ENCODE measurements around the gene SLC27A3. TPM values are rescaled to one million over a fixed set of nuclear protein-coding genes. Genes with fewer than 3 reads are reported as not detected.

The SLC27A3 gene
- total RNA-seq, 4 donors from 2014 or later = 12.9 to 364 (median 36.7) TPM

DNA sequence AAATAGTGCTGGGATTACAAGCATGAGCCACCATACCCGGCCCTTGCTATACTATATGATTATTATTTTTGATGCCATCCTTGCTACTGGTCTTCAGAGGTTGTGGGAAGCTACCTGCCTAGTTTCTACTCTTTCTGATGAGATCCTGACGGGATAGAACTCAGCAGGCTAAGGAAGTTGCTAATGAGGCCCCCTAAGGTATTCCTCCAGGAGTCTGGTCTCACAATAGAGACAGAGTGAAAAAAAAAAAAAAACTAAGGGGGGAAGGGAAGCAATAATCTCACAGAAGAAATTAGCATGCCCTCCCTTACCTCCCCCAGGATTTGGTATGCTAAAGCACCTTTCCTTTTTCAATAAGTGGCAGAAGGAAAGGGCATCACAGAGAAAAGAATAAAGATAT, 29.8 kb upstream of the SLC27A3 start:
- Histone ChIP-seq H3K27me3 (no peaks in the 10 kb centered on the region), H3K4me1 (peaks cover 8 to 10% of the 10 kb centered on the region in 2 donors), H3K27ac (no peak overlapping the region), H3K9me3 (no peaks in the 10 kb centered on the region), H3K36me3 (no peaks in the 10 kb centered on the region), H3K4me3 (no peak overlapping the region)
- TF ChIP-seq POLR2A (IDR thresholded peaks at IDR 0.05) = no peak
- TF ChIP-seq, protein P1, sequence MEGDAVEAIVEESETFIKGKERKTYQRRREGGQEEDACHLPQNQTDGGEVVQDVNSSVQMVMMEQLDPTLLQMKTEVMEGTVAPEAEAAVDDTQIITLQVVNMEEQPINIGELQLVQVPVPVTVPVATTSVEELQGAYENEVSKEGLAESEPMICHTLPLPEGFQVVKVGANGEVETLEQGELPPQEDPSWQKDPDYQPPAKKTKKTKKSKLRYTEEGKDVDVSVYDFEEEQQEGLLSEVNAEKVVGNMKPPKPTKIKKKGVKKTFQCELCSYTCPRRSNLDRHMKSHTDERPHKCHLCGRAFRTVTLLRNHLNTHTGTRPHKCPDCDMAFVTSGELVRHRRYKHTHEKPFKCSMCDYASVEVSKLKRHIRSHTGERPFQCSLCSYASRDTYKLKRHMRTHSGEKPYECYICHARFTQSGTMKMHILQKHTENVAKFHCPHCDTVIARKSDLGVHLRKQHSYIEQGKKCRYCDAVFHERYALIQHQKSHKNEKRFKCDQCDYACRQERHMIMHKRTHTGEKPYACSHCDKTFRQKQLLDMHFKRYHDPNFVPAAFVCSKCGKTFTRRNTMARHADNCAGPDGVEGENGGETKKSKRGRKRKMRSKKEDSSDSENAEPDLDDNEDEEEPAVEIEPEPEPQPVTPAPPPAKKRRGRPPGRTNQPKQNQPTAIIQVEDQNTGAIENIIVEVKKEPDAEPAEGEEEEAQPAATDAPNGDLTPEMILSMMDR (IDR thresholded peaks at IDR 0.05) = no peak
- DNase-seq = no peak
- intact Hi-C loops (cut with DNase I; ENCODE audit: low total_unique reads) = no loop called here

DNA sequence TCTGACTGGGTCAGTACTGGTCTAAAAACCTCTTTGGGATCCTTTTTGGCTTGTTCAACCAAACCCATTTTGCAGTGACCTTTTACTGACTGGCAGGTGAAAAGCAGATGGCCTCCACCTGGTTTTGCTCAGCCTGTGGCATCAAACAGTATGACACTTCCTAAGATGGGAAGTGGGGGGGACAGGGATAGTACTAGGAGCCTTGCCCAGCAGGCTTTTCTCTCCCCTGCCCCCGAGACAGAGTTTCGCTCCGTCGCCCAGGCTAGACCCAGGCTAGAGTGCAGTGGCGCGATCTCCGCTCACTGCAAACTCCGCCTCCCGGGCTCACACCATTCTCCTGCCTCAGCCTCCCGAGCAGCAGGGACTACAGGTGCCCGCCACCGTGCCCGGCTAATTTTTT, 29.0 kb upstream of the SLC27A3 start:
- TF ChIP-seq POLR2A (IDR thresholded peaks at IDR 0.05) = no peak
- TF ChIP-seq, protein P1 (IDR thresholded peaks at IDR 0.05) = no peak
- Histone ChIP-seq H3K27me3 (no peaks in the 10 kb centered on the region), H3K36me3 (no peaks in the 10 kb centered on the region), H3K9me3 (no peaks in the 10 kb centered on the region), H3K27ac (no peak overlapping the region), H3K4me3 (no peak overlapping the region), H3K4me1 (peaks cover 8 to 10% of the 10 kb centered on the region in 2 donors)
- intact Hi-C loops (cut with DNase I; ENCODE audit: low total_unique reads) = no loop called here
- no peak for DNase-seq

DNA sequence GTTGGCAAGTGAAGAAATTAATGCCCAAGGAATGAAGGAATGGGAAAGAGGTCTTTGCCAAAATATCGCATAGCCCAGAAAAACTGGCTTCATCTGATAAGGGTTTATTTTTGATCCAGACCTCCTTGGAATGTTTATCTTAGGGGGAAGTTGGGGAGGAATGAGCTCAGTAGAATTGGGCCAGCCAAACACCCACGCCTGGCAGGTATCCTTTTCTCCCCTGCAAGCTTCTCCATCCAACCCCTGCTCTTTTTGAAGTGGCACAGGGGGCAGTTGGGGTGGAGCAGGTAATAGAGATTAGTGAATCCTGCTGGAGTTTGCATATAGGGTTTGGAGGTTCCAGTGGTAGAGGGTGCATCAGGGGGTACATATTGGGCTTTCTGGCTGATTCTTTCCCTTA, 26.3 kb upstream of the SLC27A3 start:
- H3K9me3 ChIP-seq = no peaks in the 10 kb centered on the region
- H3K27ac ChIP-seq = peak overlapping the region; percentile 84 to 89
- no peak for TF ChIP-seq POLR2A (IDR thresholded peaks at IDR 0.05)
- TF ChIP-seq, protein P1 (IDR thresholded peaks at IDR 0.05) = no peak
- H3K4me3 ChIP-seq = no peak overlapping the region
- peaks cover 6 to 17% of the 10 kb centered on the region in 2 donors for H3K4me1 ChIP-seq
- no peaks in the 10 kb centered on the region for H3K36me3 ChIP-seq
- H3K27me3 ChIP-seq = no peaks in the 10 kb centered on the region
- DNase-seq = no peak
- intact Hi-C loops (cut with DNase I; ENCODE audit: low total_unique reads) = no loop called here

DNA sequence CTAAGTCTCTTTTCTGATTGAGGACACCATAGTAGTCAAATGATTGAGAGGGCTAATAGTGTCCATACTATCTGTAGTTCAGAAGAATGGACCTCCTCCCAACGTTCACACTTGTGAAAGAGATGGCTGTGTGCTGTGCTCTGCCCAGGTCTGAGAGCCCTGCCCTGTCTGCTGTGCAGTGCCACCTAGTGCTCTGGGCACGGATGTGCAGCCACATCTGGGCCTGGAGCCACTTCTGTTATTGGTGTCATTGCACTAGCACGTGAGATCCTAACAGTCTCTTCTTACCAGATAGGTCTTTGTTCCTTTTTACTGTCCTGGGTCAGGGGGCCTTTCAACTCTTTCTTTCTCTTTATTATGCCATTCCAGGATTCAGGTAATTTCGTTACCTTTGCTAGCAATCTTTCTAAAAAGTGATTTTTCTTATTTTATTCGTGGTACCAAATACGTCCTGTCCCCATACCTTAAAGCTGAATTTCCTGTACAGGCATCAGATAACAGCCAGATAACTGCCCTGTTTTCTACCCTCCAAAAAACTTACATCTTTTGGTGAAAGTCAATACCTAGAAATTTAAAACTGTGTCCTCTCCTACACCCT, 25.7 kb upstream of the SLC27A3 start:
- Histone ChIP-seq H3K4me1 (peaks cover 6 to 17% of the 10 kb centered on the region in 2 donors), H3K27me3 (no peaks in the 10 kb centered on the region), H3K9me3 (no peaks in the 10 kb centered on the region), H3K36me3 (no peaks in the 10 kb centered on the region), H3K4me3 (no peak overlapping the region), H3K27ac (peak overlapping the region; percentile 84 to 89)
- intact Hi-C loops (cut with DNase I; ENCODE audit: low total_unique reads) = loop anchor here (5.0 kb wide), 1 partner anchor 67 kb away; no protein-coding TSS in a partner anchor
- peak; percentile 88 to 90 for DNase-seq
- TF ChIP-seq, protein P1 (IDR thresholded peaks at IDR 0.05) = peak; percentile 87 to 94 (median 92)
- TF ChIP-seq POLR2A (IDR thresholded peaks at IDR 0.05) = peak in 1 of 2 donors; percentile 13

Data from uterus (tissue), 4 donors.